Fibroblast of skin of abdomen (primary cell): ENCODE data around the gene KCTD20.

Experiments used
- DNase-seq: peaks from one replicate; pipeline ENCODE4 v3.0.0-alpha.2; 2013

KCTD20 gene

GRCh38 chr6:36539814-36540568, 97.2 kb downstream of the KCTD20 start:
- DNase-seq, result no peak
